Activated B cell treated with CpG ODN at 0.5 μM for 24 hours (primary cell): ENCODE results near the gene MTPN. TPM values are rescaled to one million over a fixed set of nuclear protein-coding genes. Genes with fewer than 3 reads are reported as not detected.

ENCODE experiments used
- ATAC-seq: fragments of 200-7000 bp; cut with Tn5 transposase; one replicate; pipeline ENCODE4 v1.10.0; 2021; ENCODE audit warnings: low read depth, mild to moderate bottlenecking, moderate library complexity
- CTCF ChIA-PET: fragments of 350-600 bp; sonication (Branson Sonifier 250); formaldehyde crosslinking; loops from one replicate; lab custom pipeline; 2021; ENCODE audit warnings: antibody characterized with exemption; lab: Charles Lee
- POLR2A ChIA-PET: fragments of 350-600 bp; sonication (Branson Sonifier 250); formaldehyde crosslinking; loops from one replicate; lab custom pipeline; 2021; ENCODE audit warnings: antibody characterized with exemption; lab: Charles Lee
- DNase-seq: peaks from one replicate; pipeline ENCODE4 v3.0.0; 2022
- H3K27ac Mint-ChIP-seq: one replicate; pipeline ENCODE4 v1.8.0; 2020; ENCODE audit warnings: mixed read lengths
- H3K27me3 Mint-ChIP-seq: one replicate; pipeline ENCODE4 v1.8.0; 2021; ENCODE audit warnings: mixed read lengths
- H3K36me3 Mint-ChIP-seq: one replicate; pipeline ENCODE4 v1.8.0; 2021; ENCODE audit warnings: low read depth, mixed read lengths
- H3K4me1 Mint-ChIP-seq: one replicate; pipeline ENCODE4 v1.8.0; 2021; ENCODE audit warnings: mixed read lengths
- H3K4me3 Mint-ChIP-seq: one replicate; pipeline ENCODE4 v1.8.0; 2020; ENCODE audit warnings: mild to moderate bottlenecking, mixed read lengths
- H3K9me3 Mint-ChIP-seq: one replicate; pipeline ENCODE4 v1.8.0; 2020; ENCODE audit warnings: mixed read lengths
- CTCF ChIP-seq: fragments of 200-600 bp; IDR thresholded peaks from one replicate; pipeline ENCODE4 v1.8.0; 2022; ENCODE audit warnings: antibody characterized with exemption, mild to moderate bottlenecking
- intact Hi-C: fragments of 100-400 bp; cut with micrococcal nuclease; formaldehyde crosslinking; loops from one replicate; pipeline ENCODE4 v1.15.1; 2024
- total RNA-seq: library from RNA; stranded (reverse); gene quantifications from 2 replicates; pipeline ENCODE4 v1.2.3, GENCODE V29; 2022

MTPN gene
- total RNA-seq, 1 donor from 2014 or later: 137 TPM

DNA sequence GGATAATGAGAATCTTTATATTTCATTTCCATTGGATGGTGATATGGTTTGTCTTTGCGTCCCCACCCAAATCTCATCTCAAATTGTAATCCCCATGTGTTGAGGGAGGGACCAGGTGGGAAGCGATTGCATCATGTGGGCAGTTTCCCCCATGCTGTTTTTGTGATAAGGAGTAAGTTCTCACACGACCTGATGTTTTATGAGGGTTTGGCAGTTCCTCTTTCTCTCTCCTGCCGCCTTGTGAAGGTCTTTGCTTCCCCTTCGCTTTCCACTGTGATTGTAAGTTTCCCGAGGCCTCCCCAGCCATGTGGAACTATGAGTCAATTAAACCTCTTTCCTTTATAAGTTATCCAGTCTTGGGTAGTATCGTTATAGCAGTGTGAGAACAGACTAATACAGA lies 59.4 kb downstream of the MTPN start:
- peak overlapping the region; percentile 29 for H3K4me3 Mint-ChIP-seq
- ATAC-seq (no peak), DNase-seq (no peak)
- TF ChIP-seq CTCF: no peak
- peak overlapping the region; percentile 60 for H3K27ac Mint-ChIP-seq
- peaks cover 5% of the 10 kb centered on the region for H3K9me3 Mint-ChIP-seq
- no peaks in the 10 kb centered on the region for H3K27me3 Mint-ChIP-seq
- peaks cover 9% of the 10 kb centered on the region for H3K36me3 Mint-ChIP-seq
- ChIA-PET CTCF (no interaction called here), POLR2A (no interaction called here)
- peaks cover 20% of the 10 kb centered on the region for H3K4me1 Mint-ChIP-seq
- intact Hi-C loops: loop anchor here (5.0 kb wide), 1 partner anchor 90 kb away; no protein-coding TSS in a partner anchor

GRCh38 chr7:135914346-135914745 lies 62.8 kb downstream of the MTPN start:
- POLR2A ChIA-PET: no interaction called here
- ATAC-seq (no peak), DNase-seq (no peak)
- intact Hi-C loops: no loop called here
- TF ChIP-seq CTCF: no peak
- no peak overlapping the region for H3K4me3 Mint-ChIP-seq
- peaks cover 11% of the 10 kb centered on the region for H3K4me1 Mint-ChIP-seq
- H3K9me3 Mint-ChIP-seq: peaks cover 3% of the 10 kb centered on the region
- H3K27me3 Mint-ChIP-seq: no peaks in the 10 kb centered on the region
- H3K36me3 Mint-ChIP-seq: no peaks in the 10 kb centered on the region
- H3K27ac Mint-ChIP-seq: no peak overlapping the region
- CTCF ChIA-PET: no interaction called here

GRCh38 chr7:135913404-135913803 lies 63.8 kb downstream of the MTPN start:
- CTCF ChIA-PET: no interaction called here
- intact Hi-C loops: no loop called here
- Mint-ChIP-seq H3K27me3 (no peaks in the 10 kb centered on the region), H3K27ac (no peak overlapping the region), H3K4me3 (no peak overlapping the region), H3K9me3 (peaks cover 3% of the 10 kb centered on the region), H3K4me1 (peaks cover 9% of the 10 kb centered on the region), H3K36me3 (no peaks in the 10 kb centered on the region)
- TF ChIP-seq CTCF: no peak
- DNase-seq (no peak), ATAC-seq (no peak)
- POLR2A ChIA-PET: no interaction called here

DNA sequence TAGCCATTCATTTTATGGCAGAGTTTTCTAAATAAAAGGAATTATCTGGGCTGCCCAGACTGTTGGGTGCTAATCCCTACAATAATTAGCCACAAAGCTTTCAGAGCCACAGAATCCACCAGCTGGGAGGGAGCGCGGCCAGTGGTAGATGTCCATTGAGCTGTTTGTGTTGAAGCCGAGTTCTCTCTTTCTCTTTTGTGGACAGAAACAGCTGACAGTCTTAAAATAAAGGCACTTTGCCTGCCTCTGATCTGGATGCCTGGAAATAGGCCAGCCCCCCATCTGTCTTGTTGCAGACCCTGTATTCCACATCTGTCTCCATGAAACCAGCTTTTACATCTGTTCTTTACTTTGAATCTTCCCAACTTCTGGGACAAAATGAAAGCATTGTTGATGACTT lies 66.1 kb downstream of the MTPN start:
- Mint-ChIP-seq H3K27ac (no peak overlapping the region), H3K36me3 (no peaks in the 10 kb centered on the region), H3K27me3 (no peaks in the 10 kb centered on the region), H3K4me1 (no peaks in the 10 kb centered on the region), H3K9me3 (no peaks in the 10 kb centered on the region), H3K4me3 (no peak overlapping the region)
- CTCF ChIA-PET: no interaction called here
- DNase-seq (no peak), ATAC-seq (no peak)
- POLR2A ChIA-PET: no interaction called here
- TF ChIP-seq CTCF: no peak
- intact Hi-C loops: no loop called here

GRCh38 chr7:135910393-135911036 lies 66.6 kb downstream of the MTPN start:
- POLR2A ChIA-PET: no interaction called here

More at GRCh38 chr7:135910393-135911036, 66.6 kb downstream of the MTPN start:
- CTCF ChIA-PET: interaction anchor here (1.1 kb wide), 1 partner anchor 27 kb away, joined by 3 read pairs; no protein-coding TSS in a partner anchor
- ATAC-seq: no peak
- no peak overlapping the region for H3K27ac Mint-ChIP-seq
- H3K4me1 Mint-ChIP-seq: no peaks in the 10 kb centered on the region
- no peaks in the 10 kb centered on the region for H3K36me3 Mint-ChIP-seq
- TF ChIP-seq CTCF: no peak
- intact Hi-C loops: no loop called here
- DNase-seq: no peak
- no peaks in the 10 kb centered on the region for H3K27me3 Mint-ChIP-seq
- no peaks in the 10 kb centered on the region for H3K9me3 Mint-ChIP-seq
- no peak overlapping the region for H3K4me3 Mint-ChIP-seq
